ENCODE data around the gene SEC14L5. TPM values are rescaled to one million over a fixed set of nuclear protein-coding genes. Genes with fewer than 3 reads are reported as not detected.

SEC14L5 gene
- total and polyA plus RNA-seq, 2 of the 4 experiments (the other 2 are of a cell fraction), result 0.07 TPM; not detected in 1

DNA sequence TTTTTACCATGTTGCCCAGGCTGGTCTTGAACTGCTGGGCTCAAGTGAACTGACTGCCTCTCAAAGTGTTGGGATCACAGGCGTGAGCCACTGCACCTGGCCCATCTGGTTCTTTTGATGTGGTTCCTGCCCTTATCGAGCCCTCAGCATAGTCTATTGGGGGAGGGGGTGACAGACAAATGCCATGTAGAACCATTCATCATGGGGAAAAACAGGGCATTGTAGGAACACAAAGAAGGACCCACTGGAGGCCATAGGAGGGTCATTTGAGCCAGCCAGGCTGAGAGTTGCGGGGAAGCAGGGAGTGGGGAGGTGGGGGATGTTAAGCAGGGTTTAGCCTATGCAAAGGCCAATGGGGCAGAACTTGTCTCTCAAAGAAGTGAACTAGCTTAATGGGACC is 11.9 kb downstream of the SEC14L5 start:
- Histone ChIP-seq H4K8ac (ENCODE audit: low read depth in 2 of 2, low read length in 2 of 2) (no peak overlapping the region), H4K91ac (ENCODE audit: insufficient read depth, low read depth, low read length) (no peak overlapping the region), H2BK15ac (ENCODE audit: low read depth, low read length) (no peak overlapping the region), H3K9me3 (ENCODE audit: control insufficient read depth, insufficient read depth, low read length) (no peaks in the 10 kb centered on the region), H3K4me2 (ENCODE audit: low read depth, low read length) (no peak overlapping the region), H4K5ac (ENCODE audit: low read depth, low read length) (no peak overlapping the region), H3K4ac (ENCODE audit: low read depth, low read length) (no peak overlapping the region), H3K4me3 (ENCODE audit: insufficient read depth, low read depth, low read length) (no peak overlapping the region), H3K36me3 (ENCODE audit: control insufficient read depth, insufficient read depth, low read length) (no peaks in the 10 kb centered on the region), H3K27me3 (ENCODE audit: control insufficient read depth, insufficient read depth, low read length) (peaks cover 3% of the 10 kb centered on the region; the same call in 1 of the 2 replicates), H3K14ac (replicated peaks; ENCODE audit: low read depth, low read length) (no peak overlapping the region), H2AFZ (replicated peaks; ENCODE audit: low read length, poor library complexity) (no peak overlapping the region), H2AK9ac (replicated peaks; ENCODE audit: low read depth, low read length, poor library complexity) (peak overlapping the region; percentile 13), H3K18ac (ENCODE audit: low read depth, low read length) (no peak overlapping the region), H3K27ac (ENCODE audit: insufficient read depth, low read length) (no peak overlapping the region), H2BK120ac (ENCODE audit: low read depth, low read length) (no peak overlapping the region), H3K9me1 (ENCODE audit: insufficient read depth, low read length) (no peaks in the 10 kb centered on the region), H3K56ac (ENCODE audit: extremely low read depth, insufficient read depth, low read length) (no peak overlapping the region), H3K79me1 (ENCODE audit: low read depth in 1 of 2, low read length in 2 of 2) (no peaks in the 10 kb centered on the region), H2AK5ac (ENCODE audit: low read depth, low read length) (no peak overlapping the region), H2BK20ac (ENCODE audit: low read depth, low read length) (no peak overlapping the region), H2BK5ac (ENCODE audit: low read depth, low read length, poor library complexity, severe bottlenecking) (no peak overlapping the region), H3K23ac (ENCODE audit: low read depth, low read length) (no peak overlapping the region), H4K20me1 (ENCODE audit: insufficient read depth, low read length) (no peaks in the 10 kb centered on the region), H3K9ac (ENCODE audit: low read depth, low read length) (no peak overlapping the region), H3K4me1 (ENCODE audit: control insufficient read depth, insufficient read depth, low read length) (no peaks in the 10 kb centered on the region)
- ATAC-seq (ENCODE audit: low read depth) (no peak), DNase-seq (no peak)
- BruUV-seq (replicated peaks), result no TSS peak
- in situ Hi-C loops (cut with MboI; ENCODE audit: low sequenced_read_pairs), result loop anchor here (25.0 kb wide), 1 partner anchor 458 kb away; no protein-coding TSS in a partner anchor
- ChIA-PET POLR2A (ENCODE audit: unreplicated experiment) (no interaction called here), CTCF (no interaction called here)
- dilution Hi-C loops (cut with HindIII; ENCODE audit: low sequenced_read_pairs, unreplicated experiment), result no loop called here
- 35% methylated on average over 2 of the region's 3 CpGs; no CpG with 5 or more reads in 1 of the 2 experiments for WGBS, 2 experiments (ENCODE audit: extremely low coverage in 2 of 2, insufficient read length in 1 of 2)
- TF ChIP-seq CEBPB (IDR thresholded peaks at IDR 0.05; ENCODE audit: low read depth, low read length) (no peak), FOS (IDR thresholded peaks at IDR 0.05; ENCODE audit: low read depth, low read length) (no peak), NFE2L2 (IDR thresholded peaks at IDR 0.05; ENCODE audit: low read depth, low read length) (no peak), MAFK (IDR thresholded peaks at IDR 0.05; ENCODE audit: low read depth, low read length) (no peak)
- TF ChIP-seq, protein P1, sequence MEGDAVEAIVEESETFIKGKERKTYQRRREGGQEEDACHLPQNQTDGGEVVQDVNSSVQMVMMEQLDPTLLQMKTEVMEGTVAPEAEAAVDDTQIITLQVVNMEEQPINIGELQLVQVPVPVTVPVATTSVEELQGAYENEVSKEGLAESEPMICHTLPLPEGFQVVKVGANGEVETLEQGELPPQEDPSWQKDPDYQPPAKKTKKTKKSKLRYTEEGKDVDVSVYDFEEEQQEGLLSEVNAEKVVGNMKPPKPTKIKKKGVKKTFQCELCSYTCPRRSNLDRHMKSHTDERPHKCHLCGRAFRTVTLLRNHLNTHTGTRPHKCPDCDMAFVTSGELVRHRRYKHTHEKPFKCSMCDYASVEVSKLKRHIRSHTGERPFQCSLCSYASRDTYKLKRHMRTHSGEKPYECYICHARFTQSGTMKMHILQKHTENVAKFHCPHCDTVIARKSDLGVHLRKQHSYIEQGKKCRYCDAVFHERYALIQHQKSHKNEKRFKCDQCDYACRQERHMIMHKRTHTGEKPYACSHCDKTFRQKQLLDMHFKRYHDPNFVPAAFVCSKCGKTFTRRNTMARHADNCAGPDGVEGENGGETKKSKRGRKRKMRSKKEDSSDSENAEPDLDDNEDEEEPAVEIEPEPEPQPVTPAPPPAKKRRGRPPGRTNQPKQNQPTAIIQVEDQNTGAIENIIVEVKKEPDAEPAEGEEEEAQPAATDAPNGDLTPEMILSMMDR (conservative IDR thresholded peaks at IDR 0.05; ENCODE audit: low read depth, low read length), result no peak
- intact Hi-C loops (cut with micrococcal nuclease), result no loop called here
